ENCODE results near the gene OSBPL8.

DNA sequence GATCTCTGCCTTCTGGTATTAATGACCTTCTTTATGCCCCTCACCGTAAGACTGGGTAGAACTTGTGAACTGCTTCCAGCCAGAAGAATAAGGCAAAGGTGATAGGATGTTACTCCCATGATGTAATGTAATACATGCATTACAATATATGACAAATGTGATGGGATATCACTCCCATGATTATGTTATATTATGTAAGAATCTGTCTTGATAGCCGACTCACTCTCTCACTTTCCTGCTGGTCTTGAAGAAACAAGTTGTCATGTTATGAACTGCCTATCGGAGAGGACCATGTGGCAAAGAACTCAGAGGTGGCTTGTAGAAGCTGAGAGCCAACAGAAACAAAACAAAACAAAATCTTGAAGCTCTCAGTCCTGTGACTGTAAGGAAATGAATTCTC, 30.6 kb upstream of the OSBPL8 start:
- no peak for TF ChIP-seq POLR2AphosphoS5 (IDR thresholded peaks at IDR 0.05; ENCODE audit: low read depth)
- no peak for TF ChIP-seq EZH2 (IDR thresholded peaks at IDR 0.05; ENCODE audit: low read depth, unreplicated experiment)
- TF ChIP-seq, protein P1, sequence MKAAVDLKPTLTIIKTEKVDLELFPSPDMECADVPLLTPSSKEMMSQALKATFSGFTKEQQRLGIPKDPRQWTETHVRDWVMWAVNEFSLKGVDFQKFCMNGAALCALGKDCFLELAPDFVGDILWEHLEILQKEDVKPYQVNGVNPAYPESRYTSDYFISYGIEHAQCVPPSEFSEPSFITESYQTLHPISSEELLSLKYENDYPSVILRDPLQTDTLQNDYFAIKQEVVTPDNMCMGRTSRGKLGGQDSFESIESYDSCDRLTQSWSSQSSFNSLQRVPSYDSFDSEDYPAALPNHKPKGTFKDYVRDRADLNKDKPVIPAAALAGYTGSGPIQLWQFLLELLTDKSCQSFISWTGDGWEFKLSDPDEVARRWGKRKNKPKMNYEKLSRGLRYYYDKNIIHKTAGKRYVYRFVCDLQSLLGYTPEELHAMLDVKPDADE (IDR thresholded peaks at IDR 0.05), result no peak
- no peak for TF ChIP-seq CTCF (conservative IDR thresholded peaks at IDR 0.05; ENCODE audit: low read depth in 2 of 2)
- no peak for TF ChIP-seq EZH2phosphoT487 (IDR thresholded peaks at IDR 0.05; ENCODE audit: unreplicated experiment)
- no peak for TF ChIP-seq JUNB (IDR thresholded peaks at IDR 0.05; ENCODE audit: unreplicated experiment)
- TF ChIP-seq, protein P2, sequence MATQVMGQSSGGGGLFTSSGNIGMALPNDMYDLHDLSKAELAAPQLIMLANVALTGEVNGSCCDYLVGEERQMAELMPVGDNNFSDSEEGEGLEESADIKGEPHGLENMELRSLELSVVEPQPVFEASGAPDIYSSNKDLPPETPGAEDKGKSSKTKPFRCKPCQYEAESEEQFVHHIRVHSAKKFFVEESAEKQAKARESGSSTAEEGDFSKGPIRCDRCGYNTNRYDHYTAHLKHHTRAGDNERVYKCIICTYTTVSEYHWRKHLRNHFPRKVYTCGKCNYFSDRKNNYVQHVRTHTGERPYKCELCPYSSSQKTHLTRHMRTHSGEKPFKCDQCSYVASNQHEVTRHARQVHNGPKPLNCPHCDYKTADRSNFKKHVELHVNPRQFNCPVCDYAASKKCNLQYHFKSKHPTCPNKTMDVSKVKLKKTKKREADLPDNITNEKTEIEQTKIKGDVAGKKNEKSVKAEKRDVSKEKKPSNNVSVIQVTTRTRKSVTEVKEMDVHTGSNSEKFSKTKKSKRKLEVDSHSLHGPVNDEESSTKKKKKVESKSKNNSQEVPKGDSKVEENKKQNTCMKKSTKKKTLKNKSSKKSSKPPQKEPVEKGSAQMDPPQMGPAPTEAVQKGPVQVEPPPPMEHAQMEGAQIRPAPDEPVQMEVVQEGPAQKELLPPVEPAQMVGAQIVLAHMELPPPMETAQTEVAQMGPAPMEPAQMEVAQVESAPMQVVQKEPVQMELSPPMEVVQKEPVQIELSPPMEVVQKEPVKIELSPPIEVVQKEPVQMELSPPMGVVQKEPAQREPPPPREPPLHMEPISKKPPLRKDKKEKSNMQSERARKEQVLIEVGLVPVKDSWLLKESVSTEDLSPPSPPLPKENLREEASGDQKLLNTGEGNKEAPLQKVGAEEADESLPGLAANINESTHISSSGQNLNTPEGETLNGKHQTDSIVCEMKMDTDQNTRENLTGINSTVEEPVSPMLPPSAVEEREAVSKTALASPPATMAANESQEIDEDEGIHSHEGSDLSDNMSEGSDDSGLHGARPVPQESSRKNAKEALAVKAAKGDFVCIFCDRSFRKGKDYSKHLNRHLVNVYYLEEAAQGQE (IDR thresholded peaks at IDR 0.05; ENCODE audit: unreplicated experiment), result no peak
- TF ChIP-seq CREB1 (CRISPR knock-in tag; IDR thresholded peaks at IDR 0.05; ENCODE audit: low read depth), result no peak
- TF ChIP-seq STAT1 (IDR thresholded peaks at IDR 0.05; ENCODE audit: unreplicated experiment), result no peak
- no peak for TF ChIP-seq NANOG (IDR thresholded peaks at IDR 0.05; ENCODE audit: borderline replicate concordance)
- TF ChIP-seq ZNF462 (CRISPR knock-in tag; IDR thresholded peaks at IDR 0.05), result no peak
- TF ChIP-seq ZNF331 (CRISPR knock-in tag; IDR thresholded peaks at IDR 0.05; ENCODE audit: low read depth), result no peak
- no peak for TF ChIP-seq ZNF114 (CRISPR knock-in tag; IDR thresholded peaks at IDR 0.05)

Data from GM23338 (cell line).